GM19455 (cell line): ENCODE results near the gene SPATA21.
"Not testable (repeated sequence)": the region's sequence is repeated elsewhere in the genome, so short reads cannot be mapped to it uniquely, and the experiment has no call there.

Source experiments
- ATAC-seq: cut with Tn5 transposase; IDR thresholded peaks from one replicate; pipeline ENCODE4 v1.9.1; 2021; ENCODE audit not compliant: unreplicated experiment

Gene SPATA21

DNA sequence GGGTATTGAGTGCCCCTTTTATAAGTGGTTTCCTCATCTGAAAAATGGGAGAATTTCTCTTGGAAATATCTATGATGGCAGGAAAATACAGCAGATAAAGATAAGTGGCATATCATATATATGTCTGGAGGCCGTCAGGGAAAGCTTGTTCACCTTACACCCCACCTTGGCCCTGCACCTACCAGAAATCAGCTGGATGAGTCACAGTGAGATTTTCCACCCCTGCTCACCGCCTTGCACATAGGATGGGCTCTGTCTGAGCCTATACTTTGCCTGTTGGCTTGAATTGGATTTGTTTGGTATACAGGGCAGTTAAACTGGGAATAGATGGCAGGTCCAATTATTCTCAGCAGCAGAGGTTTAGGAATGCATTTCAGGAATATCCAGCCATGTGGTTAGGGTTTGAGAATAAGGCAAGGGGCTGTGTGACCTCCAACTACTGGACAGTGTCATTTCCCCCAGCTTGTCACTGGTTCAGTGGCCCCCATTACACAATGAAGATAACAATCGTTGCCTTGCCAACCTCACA lies at the start of gene SPATA21:
Gene SPATA21, minus strand, starts transcription at position 479 of the 529 bp plus-strand sequence. CDS start 6,053 bp downstream, outside the sequence.
- no peak for ATAC-seq

DNA sequence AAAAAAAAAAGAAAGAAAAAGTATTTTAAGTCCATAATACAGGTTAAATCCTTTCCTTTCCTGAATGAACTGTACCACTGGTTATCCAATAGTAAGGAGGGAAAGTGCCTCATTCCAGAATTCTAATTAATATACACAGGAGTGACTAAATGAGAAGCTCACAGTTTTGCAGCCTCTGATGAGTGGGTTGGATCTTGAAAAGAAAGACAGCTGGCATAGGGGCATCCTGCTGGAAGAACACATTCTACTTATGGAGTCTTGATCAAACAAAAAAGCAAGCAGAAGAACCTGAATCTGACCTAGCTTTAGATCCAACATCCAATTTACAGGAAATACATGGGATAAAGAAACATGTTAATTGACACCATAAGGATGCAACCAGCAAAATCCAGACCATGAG lies 49.8 kb upstream of the SPATA21 start:
- ATAC-seq, result not testable (repeated sequence)

- not testable (repeated sequence) for ATAC-seq
Observed at GRCh38 chr1:16486316-16486715, 49.1 kb upstream of the SPATA21 start.

DNA sequence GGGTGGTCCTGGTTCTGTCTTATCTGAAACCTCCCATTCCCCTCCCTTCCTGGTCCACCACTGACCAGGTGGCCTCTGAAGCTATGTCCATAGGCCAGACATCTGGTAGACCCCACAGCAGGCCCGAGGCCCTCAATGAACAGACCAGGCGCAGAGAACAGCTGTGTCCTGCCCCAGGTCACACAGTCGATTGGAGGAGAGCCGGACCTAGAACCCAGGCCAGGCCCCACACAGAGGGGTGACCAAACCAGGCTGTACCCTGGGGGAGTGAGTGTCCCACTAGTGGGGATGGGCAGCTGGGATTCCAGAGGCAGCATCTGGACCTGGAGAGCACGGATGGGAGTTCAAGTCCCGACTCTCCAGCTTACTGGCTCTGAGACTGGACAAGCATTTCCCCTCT lies 47.7 kb upstream of the SPATA21 start:
- no peak for ATAC-seq

- no peak for ATAC-seq
Observed at GRCh38 chr1:16484501-16484835, 47.2 kb upstream of the SPATA21 start.

DNA sequence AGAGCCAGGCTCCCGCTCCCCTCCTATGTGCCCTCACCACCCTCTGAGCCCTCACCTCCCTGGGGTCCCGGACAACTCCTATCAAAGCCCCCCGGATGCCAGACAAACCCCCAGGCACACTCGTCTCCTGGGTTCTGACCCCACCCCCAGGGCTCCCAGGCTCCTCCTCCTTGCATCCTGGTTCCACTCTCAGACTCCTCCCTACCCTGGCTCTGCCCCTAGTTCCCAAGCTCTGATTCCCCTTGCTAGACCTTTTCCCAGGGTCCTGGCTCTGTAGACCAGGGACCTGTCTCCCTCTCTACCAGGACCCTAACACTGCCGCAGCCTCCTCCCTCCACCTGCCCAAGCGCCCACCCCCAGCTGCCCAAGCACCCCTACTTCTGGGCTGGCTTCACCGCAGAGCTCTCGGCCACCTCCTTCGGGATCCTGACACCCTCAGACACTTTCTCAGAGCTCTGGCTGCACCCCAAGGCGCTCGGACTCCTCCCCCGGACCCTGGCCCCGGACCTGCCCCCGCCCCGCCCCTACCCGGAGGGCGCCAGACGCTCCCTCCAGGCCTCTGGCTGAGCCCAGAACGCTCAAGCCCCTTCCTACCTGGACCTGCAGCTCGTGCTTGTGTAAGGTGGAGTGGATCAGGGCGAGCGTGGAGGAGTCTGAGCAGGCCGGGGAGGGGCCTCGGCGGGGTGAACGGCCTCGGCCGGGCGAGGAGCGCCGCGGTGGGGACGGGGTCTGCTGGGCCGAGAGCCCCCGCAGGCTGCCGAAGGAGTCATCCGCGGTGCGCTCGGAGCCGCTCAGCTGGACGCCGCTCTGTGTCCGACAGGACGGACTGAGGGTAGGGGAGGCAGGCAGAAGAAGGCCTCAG lies 46.6 kb upstream of the SPATA21 start:
- ATAC-seq, result not testable (repeated sequence)

- not testable (repeated sequence) for ATAC-seq
Observed at GRCh38 chr1:16483146-16483545, 45.9 kb upstream of the SPATA21 start.

- no peak for ATAC-seq
Observed at GRCh38 chr1:16478091-16478490, 40.9 kb upstream of the SPATA21 start.

DNA sequence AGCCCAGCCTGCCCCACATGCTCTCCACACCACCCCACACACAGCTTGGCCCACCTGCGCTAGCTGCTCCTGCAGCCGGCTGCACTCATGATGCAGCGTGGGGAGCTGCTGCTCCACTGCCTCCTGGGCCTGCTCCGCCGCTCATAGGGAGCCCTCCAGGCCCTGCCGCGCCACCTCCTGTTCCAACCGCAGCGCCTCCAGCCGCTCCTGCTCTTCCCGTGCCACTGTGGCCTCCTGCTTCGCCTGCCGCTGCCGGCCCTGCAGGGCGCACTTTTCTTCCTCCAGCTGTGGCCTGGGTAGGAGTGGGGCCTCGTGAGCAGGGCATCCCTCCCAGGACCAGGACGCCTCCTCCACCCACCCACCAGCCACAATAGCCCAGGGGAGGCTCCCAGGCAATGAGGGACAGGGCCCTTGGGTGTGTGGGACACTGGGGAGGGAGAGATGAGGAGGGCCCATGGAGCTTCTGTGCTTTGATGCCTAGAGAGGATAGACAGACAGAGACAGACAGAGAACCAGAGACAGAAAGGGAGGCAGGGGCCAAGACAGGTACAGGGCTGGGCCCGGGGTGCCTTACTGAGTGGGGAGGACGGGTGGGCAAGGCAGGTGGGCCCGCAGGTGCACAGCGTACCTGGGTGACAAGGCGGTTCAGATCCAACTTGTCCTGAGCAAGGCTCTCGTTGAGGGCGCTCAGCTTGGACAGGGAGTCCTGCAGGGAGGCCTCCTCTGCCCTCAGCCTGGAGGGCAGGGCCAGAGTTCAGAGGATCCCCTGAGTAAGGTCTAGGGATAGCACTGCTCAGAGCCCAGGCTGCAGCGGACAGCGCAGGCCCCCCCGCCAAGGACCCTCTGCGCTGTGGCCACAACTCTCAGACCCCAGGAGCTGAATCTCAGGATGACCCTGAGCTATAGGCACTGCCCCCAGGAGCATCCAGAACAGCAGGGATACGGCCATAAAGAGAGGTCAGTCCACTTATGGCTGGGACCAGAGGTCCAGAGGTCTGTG lies 38.8 kb upstream of the SPATA21 start:
- ATAC-seq, result not testable (repeated sequence)

DNA sequence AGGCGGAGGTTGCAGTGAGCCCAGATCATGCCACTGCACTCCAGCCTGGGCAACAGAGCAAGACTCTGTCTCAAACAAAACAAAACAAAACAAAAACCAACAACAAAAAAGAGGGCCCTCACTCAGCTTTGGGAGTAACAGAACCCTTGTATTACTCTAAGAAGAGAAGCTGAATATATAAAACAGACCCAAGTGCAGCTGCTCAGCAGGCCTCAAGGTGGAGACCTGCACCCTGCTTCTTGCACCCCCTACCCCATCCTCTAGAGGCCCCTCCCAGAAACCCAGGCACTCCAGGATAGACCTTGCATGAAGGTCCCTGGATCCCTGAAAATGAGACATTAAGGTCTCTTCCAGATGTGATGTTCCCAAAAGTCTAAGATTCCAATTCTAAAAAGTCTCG lies 37.7 kb upstream of the SPATA21 start:
- ATAC-seq, result not testable (repeated sequence)

DNA sequence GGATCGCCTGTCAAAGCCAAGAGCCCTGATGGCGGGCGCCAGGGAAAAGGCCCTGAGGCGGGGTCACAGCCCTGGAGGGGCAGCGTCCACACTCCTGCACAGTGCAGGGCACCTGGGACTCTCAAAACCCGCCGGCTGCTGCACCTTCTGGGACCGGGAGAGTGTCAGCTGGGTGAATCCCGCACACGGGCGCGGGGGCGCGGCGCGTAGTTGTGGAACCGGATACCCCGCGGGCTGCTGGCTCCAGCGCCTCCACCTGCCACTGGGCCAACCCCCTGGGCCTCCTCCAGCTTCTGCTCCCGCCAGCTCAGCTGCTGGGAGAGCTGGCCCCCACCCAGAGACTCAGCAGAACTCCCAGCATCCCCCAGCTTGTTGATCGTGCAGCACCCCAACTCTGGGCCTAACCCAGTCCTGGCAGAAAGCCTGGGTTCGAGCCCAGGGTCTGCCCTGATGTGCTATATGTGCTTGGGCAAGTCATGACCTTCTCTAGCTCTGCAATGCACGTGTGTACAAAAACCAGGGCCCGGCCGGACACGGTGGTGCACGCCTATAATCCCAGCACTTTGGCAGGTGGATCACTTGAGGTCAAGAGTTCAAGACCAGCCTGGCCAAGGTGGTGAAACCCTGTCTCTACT lies 37.1 kb upstream of the SPATA21 start:
- ATAC-seq, result no peak

DNA sequence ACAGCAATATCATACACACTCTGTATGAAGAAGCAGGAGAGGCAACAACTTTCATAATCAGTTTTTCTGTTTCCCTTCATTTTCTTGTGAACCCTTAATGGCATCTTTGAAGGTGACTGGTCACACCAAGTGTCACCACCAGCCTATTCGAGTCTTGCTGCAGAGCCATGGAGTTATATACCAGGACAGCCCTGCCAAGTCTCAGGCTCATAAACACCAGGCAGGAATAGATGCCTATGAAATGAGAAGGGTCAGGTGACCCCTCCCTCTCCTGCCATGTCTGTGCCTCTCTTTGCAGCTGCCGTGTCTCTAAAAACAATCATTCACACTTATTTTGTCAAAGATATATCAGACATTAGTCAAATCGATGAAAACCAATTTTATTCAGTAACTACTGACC lies 31.3 kb upstream of the SPATA21 start:
- ATAC-seq, result no peak

GRCh38 chr1:16464917-16465625 lies 27.8 kb upstream of the SPATA21 start:
- ATAC-seq, result no peak

GRCh38 chr1:16462773-16463330 lies 25.6 kb upstream of the SPATA21 start:
- ATAC-seq, result no peak

DNA sequence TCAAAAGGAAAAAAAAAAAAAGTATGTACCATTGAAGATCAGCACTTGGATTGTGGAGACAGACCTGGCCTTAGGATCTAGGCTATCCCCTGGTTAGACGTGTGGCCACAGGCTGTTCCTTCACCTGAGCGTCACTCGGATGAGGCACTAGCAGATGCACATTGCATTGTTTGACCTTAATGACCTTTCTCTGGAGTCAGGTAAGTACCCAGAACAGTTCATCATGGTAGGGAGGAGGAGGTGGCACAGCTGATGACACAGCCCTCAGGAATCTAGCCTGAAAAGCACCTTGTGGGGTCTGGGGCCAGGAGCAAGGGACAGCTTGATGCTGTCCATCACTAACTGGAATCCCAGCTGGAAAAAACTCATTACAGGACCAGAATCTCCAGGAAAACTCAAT lies 24.5 kb upstream of the SPATA21 start:
- no peak for ATAC-seq

DNA sequence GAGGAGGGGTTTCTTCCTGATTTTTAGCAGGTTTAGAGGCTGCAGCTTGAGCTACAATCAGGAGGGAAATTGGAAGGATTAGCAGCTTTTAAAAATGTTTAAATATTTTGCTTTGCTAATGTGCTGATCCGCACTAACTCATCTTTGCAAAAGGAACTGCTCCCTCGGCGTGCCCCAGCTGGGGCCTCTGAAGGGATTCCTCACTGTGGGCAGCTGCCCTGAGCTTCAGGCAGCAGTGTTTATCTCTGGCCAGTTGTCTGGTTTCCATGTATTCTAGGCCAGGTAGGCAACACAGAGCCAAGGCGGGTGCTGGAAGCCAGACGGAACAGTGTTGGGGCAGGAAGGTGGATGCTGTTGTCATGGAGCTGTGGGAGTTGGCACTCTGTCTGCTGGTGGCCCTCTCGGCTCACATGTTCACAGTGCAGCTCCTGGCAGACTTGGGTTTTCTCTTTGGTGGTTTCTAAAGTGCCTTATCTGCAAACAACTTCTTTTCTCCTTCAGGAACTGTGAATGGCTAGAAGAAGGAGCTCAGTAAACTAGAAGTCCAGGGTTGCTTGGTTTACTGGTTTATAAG lies 22.2 kb upstream of the SPATA21 start:
- no peak for ATAC-seq

DNA sequence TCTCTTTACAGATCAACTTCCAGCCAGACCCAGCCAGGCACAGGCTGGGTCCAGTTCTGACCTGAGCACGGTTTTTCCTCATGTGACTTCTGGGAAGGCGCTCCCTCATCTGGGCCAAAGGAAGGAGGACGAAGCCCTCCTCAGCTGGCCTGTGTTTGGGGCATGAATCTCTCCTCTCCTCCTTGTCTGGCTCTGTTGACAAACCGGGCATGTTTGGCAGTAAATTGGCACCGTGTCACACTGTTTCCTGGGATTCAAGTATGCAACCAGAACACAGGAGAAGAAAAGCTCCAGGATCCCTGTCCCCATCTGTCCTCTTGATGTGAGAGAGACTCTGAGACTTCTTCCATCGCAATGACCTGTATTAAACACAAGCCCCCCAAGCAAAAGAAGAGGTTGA lies 21.6 kb upstream of the SPATA21 start:
- ATAC-seq, result no peak

GRCh38 chr1:16456151-16456550 lies 18.9 kb upstream of the SPATA21 start:
- not testable (repeated sequence) for ATAC-seq

DNA sequence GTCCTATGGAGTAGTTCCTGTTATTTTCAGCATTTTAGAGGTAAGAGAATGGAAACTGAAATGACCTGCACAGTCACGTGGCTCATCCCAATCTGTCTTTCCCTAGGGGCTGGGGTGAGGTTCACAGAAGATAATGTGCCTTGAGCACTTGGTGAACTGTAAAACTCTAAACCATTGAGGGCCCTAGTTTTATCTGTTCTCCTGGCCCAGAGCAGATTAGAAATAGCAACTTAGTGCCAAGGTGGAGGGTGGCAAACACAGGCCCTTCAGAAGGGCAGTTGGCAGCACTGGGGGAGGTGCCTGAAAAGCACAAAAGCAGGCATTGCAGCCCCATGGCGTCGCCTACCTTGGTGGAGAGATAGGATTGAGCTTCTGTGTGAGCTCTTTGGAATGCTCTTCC lies 17.7 kb upstream of the SPATA21 start:
- not testable (repeated sequence) for ATAC-seq
